ENCODE results near the gene PNRC1. TPM values are rescaled to one million over a fixed set of nuclear protein-coding genes. Genes with fewer than 3 reads are reported as not detected.
"Not testable (repeated sequence)": the region's sequence is repeated elsewhere in the genome, so short reads cannot be mapped to it uniquely, and the experiment has no call there.

Gene PNRC1
- 100 to 1,000 TPM; 220 to 221 TPM for total RNA-seq
- 83.2 TPM for polyA plus RNA-seq (ENCODE audit: insufficient read depth, low read depth, low replicate concordance)
- long read RNA-seq, donor 1, transcript PNRC1-201 (2 exons, 2,065 nt) = major isoform, 111 of 111 reads
- long read RNA-seq, donor 1, partial matches to known transcripts = 0 of 111 reads
- long read RNA-seq, donor 1, other reads (novel, unspliced or antisense) = 0 of 111 reads
- long read RNA-seq, donor 2, transcript PNRC1-201 (2 exons, 2,065 nt) = major isoform, 70 of 97 reads
- long read RNA-seq, donor 2, partial matches to known transcripts = 26 of 97 reads
- long read RNA-seq, donor 2, other reads (novel, unspliced or antisense) = 0 of 97 reads

GRCh38 chr6:89080281-89081128, at the start of gene PNRC1:
PNRC1 (plus strand) TSS chr6:89080751; CDS start chr6:89080895, 144 bp downstream.
- no peaks in the 10 kb centered on the region for H3K9me3 ChIP-seq
- WGBS, 2 donors = 0 to 1% methylated on average over 36 to 63 of the region's 63 CpGs
- peaks cover 8% of the 10 kb centered on the region for H3K4me1 ChIP-seq
- H3K27me3 ChIP-seq = no peaks in the 10 kb centered on the region
- peak; percentile 100 for DNase-seq
- peak within 1 kb of the TSS; percentile 100 for H3K27ac ChIP-seq
- H3K4me3 ChIP-seq = peak within 1 kb of the TSS; percentile 98 to 100
- TF ChIP-seq, protein P1, sequence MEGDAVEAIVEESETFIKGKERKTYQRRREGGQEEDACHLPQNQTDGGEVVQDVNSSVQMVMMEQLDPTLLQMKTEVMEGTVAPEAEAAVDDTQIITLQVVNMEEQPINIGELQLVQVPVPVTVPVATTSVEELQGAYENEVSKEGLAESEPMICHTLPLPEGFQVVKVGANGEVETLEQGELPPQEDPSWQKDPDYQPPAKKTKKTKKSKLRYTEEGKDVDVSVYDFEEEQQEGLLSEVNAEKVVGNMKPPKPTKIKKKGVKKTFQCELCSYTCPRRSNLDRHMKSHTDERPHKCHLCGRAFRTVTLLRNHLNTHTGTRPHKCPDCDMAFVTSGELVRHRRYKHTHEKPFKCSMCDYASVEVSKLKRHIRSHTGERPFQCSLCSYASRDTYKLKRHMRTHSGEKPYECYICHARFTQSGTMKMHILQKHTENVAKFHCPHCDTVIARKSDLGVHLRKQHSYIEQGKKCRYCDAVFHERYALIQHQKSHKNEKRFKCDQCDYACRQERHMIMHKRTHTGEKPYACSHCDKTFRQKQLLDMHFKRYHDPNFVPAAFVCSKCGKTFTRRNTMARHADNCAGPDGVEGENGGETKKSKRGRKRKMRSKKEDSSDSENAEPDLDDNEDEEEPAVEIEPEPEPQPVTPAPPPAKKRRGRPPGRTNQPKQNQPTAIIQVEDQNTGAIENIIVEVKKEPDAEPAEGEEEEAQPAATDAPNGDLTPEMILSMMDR (IDR thresholded peaks at IDR 0.05) = no peak
- peak; percentile 100 for TF ChIP-seq POLR2A (IDR thresholded peaks at IDR 0.05)
- intact Hi-C loops (cut with DNase I; ENCODE audit: low total_unique reads) = no loop called here
- H3K36me3 ChIP-seq (ENCODE audit: low read depth, missing control alignments) = no peaks in the 10 kb centered on the region

- TF ChIP-seq, protein P1 (IDR thresholded peaks at IDR 0.05) = peak in 1 of 3 experiments; percentile 14
- no peak for TF ChIP-seq POLR2A (IDR thresholded peaks at IDR 0.05)
- H3K27me3 ChIP-seq = no peaks in the 10 kb centered on the region
- H3K9me3 ChIP-seq = no peaks in the 10 kb centered on the region
- H3K36me3 ChIP-seq (ENCODE audit: low read depth, missing control alignments) = no peaks in the 10 kb centered on the region
- no peak overlapping the region for H3K4me3 ChIP-seq
- H3K4me1 ChIP-seq = peaks cover 15% of the 10 kb centered on the region
- WGBS, 2 donors = 77 to 83% methylated on average over 2 of the region's 2 CpGs
- no peak overlapping the region for H3K27ac ChIP-seq
- intact Hi-C loops (cut with DNase I; ENCODE audit: low total_unique reads) = no loop called here
- no peak for DNase-seq
Observed at GRCh38 chr6:89032599-89032998, 48.0 kb upstream of the PNRC1 start.

DNA sequence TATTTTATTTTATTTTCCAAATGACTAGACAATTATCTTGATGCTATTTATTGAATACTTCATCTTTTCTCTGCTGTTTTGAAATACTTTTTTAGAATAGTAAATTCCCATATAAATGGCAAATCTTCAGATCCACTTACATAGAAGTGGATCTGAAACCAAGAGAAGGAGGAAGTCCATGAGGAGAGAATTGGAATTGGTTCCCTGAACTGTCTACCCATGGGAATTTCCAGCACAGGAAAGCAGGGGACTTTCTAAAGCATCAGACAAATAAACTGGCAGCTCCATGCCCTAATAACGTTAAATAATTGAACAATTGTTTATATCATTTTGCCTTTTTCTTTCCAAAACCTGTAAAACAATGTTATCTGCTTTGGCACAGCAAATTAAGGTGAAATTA, 47.1 kb upstream of the PNRC1 start:
- H3K27me3 ChIP-seq = no peaks in the 10 kb centered on the region
- H3K27ac ChIP-seq = peak overlapping the region; percentile 84 to 85
- no peak overlapping the region for H3K4me3 ChIP-seq
- WGBS, 2 donors = 59 to 61% methylated on average over 1 of the region's 1 CpG
- TF ChIP-seq, protein P1 (IDR thresholded peaks at IDR 0.05) = no peak
- TF ChIP-seq POLR2A (IDR thresholded peaks at IDR 0.05) = no peak
- H3K9me3 ChIP-seq = no peaks in the 10 kb centered on the region
- H3K36me3 ChIP-seq (ENCODE audit: low read depth, missing control alignments) = no peaks in the 10 kb centered on the region
- intact Hi-C loops (cut with DNase I; ENCODE audit: low total_unique reads) = no loop called here
- peaks cover 15% of the 10 kb centered on the region for H3K4me1 ChIP-seq
- no peak for DNase-seq

DNA sequence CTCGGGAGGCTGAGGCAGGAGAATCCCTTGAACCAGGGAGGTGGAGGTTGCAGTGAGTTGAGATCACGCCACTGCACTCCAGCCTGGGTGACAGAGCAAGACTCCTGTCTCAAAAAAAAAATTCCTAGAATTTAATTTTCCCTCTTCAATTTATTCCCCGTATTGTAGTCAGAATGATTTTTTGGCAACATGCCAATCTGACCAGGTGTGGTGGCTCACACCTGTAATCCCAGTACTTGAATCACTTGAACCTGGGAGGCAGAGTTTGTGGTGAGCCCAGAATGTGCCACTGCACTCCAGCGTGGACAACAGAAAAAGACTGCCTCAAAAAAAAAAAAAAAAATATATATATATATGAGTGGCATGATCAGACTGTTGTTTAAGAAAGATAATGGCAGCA, 46.4 kb upstream of the PNRC1 start:
- H3K36me3 ChIP-seq (ENCODE audit: low read depth, missing control alignments); H3K4me3 ChIP-seq; H3K27me3 ChIP-seq; intact Hi-C loops (cut with DNase I; ENCODE audit: low total_unique reads); H3K9me3 ChIP-seq; DNase-seq: not testable (repeated sequence)
- Histone ChIP-seq H3K4me1 (peaks cover 15% of the 10 kb centered on the region), H3K27ac (peak overlapping the region; percentile 84 to 85)
- WGBS, 2 donors = 75 to 87% methylated on average over 4 of the region's 4 CpGs

DNA sequence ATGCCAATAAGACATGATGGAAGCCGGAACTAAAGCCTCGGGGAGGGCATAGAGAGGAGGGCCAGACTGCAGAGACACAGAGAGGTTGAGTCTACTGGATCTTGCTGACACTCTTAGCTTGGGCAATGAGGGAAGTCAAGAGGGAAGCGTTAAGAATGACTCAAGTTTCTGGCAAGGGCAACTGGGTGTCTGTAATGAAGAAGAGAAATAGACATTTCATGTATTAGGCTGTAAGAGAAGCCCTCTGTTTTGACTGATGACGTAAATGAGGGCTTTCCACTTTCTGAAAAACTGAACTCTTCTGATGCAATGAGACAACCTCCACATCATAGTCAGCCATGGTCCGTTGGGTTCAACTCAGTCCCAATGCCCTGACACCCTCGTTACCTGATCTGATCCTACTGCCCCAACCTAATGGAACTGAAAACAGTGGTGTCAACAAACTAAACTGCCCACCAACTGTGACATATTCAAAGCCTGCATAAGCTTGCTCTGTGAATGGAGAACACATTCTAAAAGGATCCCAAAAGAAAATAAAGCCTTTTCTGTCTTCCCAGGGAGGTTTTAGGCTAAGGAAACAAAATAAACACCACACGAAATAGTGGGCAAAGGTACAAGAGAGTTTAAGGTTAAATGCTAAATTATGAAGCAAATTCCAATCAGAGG, 45.8 kb upstream of the PNRC1 start:
- Histone ChIP-seq H3K4me1 (peaks cover 15% of the 10 kb centered on the region), H3K27ac (peak overlapping the region; percentile 84 to 85), H3K27me3 (no peaks in the 10 kb centered on the region), H3K9me3 (no peaks in the 10 kb centered on the region), H3K4me3 (no peak overlapping the region), H3K36me3 (ENCODE audit: low read depth, missing control alignments) (no peaks in the 10 kb centered on the region)
- TF ChIP-seq, protein P1 (IDR thresholded peaks at IDR 0.05) = no peak
- no peak for TF ChIP-seq POLR2A (IDR thresholded peaks at IDR 0.05)
- DNase-seq = peak; percentile 32
- WGBS, 2 donors = 63 to 64% methylated on average over 7 of the region's 7 CpGs
- intact Hi-C loops (cut with DNase I; ENCODE audit: low total_unique reads) = no loop called here

All from testis (tissue), 5 donors.